ENCODE data around the gene RPRD1B.

Gene RPRD1B

DNA sequence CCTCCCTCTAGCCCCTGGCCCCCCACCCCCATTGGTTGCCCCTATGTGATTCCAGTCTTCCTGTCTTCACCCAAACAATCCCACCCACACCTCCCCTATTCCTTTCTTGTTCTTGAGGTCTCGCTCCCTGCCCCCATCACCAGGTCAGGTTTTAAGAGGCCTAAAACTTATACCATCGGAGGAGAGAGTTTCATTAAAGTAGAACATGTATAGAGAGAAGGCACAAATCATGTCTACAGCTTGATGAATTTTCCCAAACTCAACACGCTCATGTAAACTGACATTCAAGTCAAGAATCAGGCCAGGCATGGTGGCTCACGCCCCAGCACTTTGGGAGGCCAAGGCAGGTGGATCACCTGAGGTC lies 87.1 kb downstream of the RPRD1B start:
- DNase-seq (ENCODE audit: low read depth, low spot score): no peak

DNA sequence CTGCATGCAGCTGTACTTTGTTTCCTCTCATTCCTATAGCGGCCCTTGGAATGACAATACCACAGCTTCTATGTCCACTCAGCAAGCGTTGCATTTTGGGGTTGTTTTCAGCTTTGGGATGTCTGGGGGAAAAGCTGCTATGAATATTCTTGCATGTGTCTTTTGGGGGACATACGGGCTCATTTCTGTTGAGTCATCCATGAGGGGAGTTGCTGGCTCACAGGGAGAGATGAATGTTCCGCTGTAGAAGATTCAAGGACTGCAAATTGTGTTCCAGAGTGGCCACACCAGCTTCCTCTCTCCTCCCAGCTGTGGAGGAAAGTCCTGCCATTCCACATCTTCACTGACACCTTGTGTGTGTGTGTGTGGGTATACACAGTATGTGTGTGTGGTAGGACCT lies 88.2 kb downstream of the RPRD1B start:
- no peak for DNase-seq (ENCODE audit: low read depth, low spot score)

DNA sequence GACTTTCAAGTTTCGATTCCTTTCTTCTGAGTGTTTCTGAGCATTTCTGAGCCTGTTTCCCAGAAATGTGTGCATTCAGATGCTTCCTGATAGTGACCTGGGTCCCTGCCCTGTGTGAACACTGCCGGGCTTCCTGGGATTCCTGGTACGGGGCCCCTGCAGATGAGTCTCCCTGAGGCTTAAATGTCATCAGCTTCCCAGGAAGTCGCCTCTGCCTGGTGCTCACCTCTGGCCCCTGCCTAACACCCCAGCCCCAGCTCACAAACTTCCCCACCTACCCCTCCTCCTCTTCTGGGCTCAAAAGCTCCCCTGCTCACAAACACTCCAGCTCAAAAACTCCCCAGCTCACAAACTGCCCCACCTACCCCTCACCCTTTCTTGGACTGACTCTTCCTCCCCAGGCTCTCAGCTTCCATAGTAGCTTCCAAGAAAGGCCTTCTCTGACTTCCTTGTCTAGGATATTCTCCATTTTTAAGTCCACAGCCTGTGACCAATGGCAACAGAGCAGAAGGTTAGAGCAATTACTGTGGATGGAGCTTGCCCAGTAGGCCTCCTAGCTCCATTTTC lies 89.6 kb downstream of the RPRD1B start:
- DNase-seq (ENCODE audit: low read depth, low spot score): no peak

DNA sequence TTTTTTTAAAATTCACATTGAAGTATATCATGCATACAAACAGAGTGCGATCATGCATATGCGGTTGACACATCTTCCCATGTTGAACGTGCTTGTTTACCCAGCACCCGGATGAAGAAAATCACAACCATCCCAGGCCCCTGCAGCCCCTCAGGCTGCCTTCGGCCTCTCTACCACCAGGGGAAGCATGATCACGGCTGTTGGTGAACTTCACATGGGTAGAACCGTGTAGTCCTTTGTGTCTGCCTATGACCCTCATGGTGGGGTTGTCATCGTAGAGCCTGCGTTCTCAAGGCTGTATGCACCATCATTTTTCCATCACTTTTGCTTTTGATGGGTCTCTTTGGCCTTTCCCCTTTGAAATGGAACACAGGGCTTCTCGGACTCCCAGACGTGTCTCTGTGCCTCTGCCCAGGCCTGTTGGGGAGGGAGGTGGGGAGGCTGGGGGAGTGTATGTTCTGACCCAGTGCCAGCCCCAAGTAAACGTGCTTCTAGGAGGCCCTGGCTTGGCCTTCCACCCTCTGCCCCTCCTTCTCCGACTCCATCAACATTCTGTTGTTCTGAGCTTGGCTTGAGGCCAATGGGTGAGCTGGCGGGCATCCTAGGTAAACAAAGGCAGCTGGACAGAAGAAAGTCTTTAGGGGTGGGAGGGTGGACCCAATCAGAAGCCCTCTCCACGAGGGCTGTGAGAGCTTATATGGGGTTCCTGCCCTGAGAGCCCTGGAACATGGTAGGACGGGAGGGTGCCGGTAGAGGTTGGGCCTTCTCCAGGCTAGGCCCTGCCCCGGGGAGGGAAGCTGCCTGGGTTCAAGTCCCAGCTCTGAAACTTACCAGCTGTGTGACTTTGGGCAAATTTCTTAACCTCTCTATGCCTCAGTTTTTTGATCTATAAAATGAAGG lies 91.9 kb downstream of the RPRD1B start:
- DNase-seq (ENCODE audit: low read depth, low spot score): peak; percentile 88

DNA sequence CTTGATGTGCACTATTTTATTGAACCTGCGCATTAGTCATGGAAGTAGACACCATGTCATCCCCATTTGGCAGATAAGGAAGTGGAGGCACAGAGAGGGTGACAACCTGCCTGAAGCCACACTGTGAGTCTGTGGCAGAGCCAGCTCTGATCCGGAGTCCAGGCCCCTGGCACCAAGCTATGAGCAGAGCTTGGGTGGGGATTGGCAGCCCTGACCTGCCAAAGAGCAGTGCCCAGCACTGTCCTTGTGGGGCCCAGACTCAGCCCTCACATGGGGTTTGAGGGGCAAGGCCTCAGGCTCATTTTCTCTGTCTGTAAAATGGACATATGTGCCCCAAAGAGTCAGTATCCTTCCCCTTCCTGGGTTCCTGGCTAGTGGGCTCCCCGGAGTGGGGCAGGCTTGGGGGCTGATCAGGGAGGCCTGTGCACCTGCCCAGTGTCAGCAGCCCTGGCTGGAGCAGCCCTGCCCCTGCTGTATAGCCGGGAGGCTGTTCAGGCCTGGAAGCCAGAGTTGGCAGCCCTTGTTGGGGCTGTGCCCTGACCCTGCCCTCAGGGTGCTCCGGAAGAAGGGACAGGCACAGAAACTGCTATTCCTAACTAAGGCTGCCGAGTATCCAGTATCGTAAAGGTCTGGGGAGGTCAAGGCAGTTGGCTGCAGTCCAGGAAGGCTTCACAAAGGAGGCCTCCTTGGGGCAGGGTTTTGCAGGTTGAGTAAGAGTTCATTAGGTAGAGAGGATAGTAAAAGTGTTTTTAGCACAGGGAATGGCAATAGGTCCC lies 92.8 kb downstream of the RPRD1B start:
- DNase-seq (ENCODE audit: low read depth, low spot score): no peak

DNA sequence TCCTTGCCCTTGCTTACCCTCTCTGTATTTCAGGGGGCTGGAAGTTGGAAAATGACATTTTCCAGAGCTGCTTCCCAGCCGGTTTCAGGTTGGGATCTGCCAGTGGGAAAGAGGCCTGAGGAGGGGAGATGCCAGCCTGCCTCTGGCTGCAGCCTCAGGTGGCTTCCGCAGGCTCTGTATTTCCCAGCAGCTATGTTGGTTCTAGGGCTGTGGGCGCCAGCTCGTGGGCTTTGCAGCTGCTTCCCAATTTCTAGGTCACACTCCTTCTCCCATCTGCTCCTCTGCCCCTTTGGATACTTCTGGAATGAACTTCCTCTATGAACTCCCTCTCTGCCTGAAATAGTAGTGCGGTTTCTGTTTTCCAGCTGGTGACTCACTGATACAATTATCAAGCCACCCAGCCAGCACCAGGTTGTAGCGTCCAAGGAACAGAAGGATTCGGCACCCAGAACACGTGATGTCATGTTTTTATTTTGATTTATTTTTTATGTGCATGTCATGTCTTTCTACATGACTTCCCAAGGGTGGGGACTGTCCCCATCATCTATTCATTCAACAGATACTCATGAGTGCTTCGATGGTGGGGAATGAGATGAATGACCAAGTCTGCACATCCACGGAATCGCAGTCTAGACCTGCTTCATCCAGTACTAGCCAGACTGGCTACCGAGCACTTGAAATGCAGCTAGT lies 93.5 kb downstream of the RPRD1B start:
- DNase-seq (ENCODE audit: low read depth, low spot score): no peak

DNA sequence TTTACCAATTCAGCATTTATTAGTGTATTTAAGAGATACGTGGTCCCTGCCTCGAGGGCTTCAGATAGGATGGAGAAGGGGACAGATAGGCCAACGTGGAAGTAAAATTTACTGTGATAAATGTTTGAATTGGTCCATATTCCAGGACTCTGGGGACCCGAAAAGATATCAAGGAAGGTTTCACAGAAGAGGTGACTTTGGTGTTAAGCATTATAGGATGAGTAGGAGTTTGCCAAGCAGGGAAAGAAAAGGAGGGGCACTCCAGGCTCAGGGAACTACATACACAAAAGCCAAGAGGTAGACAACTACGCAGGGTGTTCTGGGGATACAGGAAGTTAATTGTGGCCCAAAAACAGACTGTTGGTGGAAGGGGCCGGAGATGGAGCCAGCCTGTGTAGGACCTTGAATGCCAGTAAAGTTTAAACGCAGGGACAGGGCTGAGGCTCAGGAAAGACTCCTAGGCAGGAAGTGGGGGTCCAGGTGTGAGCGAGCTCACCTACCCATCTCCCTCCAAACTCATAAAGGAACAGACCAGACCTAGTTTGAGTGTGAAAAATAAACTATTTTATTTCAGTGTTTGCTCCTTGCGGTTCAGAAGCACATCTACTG lies 94.5 kb downstream of the RPRD1B start:
- DNase-seq (ENCODE audit: low read depth, low spot score): no peak

DNA sequence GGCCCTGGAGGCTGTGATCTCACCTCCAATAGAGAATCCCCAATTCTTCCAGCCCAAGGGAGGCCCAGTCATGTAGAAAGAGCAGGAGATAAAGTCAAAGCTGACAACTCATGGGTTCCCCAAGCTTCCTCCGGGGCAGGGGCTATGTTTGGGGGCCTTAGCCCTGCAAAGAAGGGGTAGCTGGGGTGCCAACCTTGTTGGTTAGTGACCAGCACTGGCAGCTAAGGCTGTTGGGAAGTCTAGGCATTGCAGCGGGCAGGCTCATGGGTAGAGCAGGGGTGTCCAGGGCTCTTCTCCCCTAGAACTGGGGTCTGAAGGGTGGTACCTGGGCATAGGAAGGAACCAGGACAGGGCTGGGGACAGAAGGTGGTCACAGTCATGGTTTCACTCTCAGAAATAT lies 95.1 kb downstream of the RPRD1B start:
- no peak for DNase-seq (ENCODE audit: low read depth, low spot score)

DNA sequence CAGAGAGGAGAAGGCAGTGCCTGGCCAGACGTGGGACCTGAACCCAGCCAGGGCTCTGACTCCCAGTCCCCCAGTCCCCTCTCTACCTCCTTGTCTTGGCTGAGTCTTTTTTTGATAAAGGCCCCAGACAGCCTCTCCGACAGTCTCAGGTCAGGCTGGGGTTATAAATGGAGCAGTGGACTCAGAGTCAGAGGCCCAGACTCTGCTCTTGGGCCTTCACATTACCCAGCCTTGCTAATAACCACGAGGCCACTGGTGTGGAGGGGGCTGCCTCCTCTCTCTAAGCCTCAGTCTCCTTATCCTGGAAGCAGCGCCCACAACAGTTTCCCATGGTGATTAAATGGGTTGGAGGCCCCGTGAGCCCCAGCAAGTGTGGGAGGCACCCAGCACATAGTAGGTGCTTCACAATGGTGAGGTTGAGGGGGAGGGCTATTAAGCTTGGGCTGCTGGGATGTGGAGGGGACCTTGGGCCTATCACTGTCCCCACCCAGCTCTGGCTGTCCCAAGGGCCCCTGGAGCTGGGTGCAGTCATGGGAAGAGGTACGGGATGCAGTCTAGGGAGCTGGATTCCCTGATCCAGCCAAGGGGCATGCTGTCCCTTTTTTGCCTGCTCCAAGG lies 95.8 kb downstream of the RPRD1B start:
- DNase-seq (ENCODE audit: low read depth, low spot score): no peak

DNA sequence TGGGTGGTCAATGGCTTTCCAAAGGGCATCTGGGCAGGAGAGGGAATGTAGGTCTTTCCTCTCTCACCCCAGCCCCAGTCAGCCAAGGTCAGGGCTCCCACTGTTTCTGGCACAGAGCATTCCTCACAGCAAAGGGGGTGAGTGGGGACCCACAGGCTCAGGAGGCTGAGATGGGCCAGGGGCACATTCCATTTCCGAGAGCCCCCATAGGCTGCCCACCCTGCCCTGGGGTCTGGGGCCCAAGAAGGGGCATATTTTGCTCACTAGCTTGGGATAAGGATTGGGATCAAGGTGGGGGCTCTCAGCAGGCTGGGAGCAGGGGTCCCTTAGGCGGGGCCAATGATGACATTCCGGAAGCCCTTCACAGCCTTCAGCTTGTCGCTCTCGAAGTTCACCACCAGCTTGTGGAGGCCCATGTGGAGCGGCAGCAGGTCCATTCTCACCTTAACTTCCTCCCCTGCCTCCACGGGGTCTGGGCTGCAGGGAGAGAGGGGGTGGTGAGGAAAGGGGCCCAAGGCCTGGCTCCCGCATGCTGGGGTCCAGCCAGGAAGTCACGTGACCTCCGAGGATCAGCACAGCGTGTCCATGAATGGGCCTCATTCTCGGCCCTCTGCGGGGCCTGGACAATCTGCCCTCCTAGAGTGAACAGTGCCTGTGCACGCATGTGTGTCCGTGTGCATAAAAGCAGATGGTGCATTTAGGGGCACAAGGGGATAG lies 96.5 kb downstream of the RPRD1B start:
- DNase-seq (ENCODE audit: low read depth, low spot score): no peak

DNA sequence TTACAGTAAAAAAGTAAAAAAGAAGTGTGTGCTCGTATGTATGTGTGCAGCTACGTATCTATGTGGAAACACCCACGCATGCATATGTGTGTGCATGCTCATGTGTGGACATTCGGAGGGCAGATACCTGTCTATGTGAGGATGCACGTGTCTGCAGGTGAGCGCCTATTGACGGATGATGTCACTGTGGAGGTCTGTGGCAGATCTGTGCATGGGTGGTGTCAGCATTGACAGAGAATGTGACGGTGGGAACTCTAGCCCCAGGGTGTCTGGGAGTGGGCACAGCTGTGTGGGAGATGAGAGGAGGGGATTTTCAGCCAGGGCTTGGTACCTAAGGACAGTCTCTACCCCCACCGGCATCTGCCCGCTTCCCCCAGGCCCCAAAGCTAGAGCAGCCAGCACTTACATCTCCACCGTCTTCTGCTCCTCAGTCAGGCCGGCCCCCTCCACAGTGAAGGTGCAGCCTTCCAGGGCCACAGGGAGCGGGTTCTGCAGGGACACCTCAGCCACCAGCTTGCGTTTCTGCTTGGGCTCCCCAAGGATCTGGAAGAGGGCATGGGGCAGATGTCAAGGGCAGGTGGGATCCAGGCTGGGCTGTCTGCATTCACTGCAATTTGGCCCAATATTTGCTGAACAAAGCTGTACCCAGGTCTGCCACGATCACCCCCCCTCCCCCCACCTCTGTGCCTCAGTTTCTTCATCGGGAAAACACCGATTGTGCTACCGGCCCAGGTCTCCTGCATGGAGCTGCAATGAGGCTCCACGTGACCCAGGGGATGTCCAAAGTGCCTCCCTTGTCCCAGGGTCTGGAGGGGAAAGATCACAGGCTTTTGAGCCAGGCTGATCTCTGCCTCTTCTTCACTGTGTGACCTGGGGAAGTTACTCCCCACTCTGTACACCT lies 97.4 kb downstream of the RPRD1B start:
- DNase-seq (ENCODE audit: low read depth, low spot score): no peak

DNA sequence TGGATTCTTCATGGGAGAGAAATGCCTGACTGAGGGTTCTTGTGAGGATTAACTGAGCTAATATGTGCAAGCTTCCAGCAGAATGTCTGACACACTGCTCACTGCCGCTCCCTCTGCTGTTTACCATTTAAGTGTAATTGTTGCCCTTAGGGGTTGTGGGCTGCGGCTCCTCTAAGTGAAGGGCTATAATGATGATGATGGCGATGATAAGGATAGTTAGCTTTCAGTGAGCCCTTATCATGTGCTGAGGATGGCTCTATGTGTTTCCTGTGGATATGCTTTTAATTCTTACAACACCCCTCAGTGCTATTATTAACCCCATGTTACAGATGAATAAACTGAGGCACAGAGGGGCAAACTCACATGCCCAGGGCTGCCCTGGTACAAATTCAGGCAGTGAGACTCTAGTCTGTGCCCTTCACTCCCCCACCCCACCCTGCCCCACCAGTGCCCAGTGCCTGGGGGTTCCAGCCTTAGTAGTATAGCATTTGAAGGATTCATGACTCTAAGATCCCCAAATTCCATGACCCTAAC lies 98.1 kb downstream of the RPRD1B start:
- no peak for DNase-seq (ENCODE audit: low read depth, low spot score)

DNA sequence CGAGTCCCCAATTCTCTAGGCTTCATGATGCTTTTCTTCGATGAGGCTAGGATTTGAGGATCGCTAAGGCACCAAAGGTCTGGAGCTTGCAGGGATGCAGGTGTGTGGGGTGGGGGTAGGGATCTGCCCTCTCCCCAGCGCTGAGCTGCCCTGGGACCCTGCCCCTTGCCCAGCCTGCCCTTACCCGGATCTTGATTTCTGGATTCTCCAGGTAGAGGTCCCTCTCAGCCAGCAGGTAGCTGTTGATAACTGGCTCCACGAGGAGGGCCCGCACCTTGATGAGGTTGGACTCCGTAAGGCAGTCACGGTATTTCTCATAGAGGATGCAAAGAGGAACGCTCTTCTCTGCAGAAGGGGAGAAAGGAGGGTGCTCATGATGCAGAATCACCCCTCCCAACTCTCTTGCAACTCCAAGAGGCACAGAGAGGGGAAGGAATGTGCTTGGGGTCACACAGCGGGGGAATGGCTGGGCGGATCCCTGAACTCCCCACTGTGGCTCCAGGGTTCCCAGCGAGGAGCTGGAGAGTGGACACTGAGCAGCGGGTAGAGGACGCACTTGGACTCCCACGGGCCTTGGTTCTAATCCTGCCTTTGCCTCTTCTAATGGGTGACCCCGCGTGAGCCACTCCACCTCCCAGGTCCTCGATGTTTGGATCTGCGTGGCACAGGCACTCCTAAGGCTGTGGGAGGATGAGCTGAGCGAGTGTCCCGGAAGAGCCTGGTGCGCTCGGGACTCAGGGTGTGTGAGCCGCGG lies 98.8 kb downstream of the RPRD1B start:
- DNase-seq (ENCODE audit: low read depth, low spot score): no peak

DNA sequence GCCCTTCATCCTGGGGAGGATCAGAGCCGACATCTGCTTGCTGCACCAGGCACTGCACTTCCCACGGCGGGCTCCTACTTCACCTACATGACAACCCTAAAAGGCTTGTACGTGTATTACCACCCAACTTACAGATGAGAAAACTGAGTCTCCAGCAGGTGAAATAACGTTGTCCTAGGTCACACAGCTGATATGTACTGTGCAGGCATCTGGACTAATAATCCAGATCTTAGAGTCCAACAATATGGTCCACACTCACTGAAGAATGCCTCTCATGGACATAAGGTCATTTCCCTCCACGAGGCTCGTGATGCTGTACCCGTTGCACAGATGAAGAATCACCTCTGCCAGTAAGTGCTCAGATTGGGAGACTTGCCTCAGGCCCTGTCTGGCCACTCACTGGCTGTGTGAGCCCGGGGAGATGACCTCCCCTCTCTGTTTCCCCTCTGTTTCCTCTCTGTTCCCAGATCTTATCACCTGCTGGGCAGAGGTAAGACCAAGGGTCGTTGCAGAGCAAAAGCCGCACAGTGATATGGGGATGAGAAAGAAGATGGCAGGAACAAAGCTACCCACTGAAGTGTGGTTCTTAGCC lies 99.5 kb downstream of the RPRD1B start:
- DNase-seq (ENCODE audit: low read depth, low spot score): no peak

DNA sequence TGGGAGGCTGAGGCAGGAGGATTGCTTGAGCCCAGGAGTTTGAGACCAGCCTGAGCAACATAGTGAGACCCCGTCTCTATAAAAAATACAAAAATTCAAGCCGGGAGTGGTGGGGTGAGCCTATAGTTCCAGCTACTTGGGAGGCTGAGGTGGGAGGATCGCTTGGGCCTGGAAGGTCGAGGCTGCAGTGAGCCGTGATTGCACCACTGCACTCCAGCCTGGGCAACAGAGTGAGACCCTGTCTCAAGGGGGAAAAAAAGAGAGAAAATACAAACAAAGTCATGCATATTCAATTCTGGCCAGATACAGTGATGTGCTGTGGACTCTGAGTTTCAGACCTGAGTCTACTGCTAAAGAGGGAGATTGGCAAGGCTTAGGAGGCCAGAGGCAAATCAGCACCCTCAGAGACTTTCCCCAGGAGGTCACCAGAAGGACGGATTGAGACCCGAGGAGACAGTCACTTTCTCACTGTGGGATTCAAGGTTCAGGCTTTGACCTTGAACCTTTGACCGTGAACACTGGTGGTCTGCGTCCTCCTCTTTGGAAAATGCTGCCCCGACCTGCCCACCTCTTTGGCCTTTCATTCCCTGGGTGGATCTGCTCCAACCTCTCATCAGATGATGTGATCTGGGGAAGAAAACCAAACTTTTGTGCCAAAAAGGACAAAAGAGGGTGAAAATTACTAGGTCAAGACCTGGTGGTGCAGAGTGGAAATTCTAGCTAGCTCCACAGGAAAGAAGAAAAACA lies 100.3 kb downstream of the RPRD1B start:
- no peak for DNase-seq (ENCODE audit: low read depth, low spot score)

DNA sequence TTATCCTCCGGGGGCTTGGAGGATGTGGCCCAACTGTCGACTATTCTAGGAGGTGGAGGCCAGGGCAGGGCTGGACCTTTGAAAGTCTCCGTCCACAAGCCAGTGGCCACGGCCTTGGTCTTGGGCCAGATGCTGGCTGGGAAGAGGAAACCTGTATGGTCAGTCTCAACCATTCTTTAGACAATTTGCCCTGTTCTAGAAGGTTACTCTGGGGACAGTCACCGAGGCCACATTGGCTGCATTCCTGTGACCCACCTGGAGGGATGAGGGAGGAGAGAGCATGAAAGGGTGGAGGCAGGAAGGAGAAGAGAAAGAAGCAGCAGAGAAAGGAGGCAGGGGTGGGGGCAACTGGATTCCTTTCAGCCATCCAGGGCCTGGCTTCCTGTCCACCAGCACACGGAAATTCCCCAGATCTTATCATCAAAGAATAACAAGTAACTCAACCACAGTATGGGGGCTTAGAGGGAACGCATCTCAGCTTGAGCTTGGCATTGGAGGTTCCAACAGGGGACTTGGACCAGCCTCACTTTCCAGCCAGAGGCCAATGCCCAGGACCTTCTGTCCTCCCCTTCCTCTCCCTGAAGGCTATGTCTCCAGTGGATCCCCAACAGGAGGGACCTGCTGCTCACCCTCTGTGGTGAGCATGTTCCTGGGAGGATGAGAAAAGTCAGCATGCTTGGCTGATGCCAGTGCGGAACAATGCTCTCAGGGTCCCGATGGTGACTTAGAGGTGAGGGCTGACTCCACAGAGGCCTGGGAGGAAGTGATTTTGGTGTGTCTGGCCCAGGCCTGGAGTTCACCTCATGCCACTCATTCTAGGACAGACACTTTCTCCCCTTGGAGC lies 101.1 kb downstream of the RPRD1B start:
- no peak for DNase-seq (ENCODE audit: low read depth, low spot score)

DNA sequence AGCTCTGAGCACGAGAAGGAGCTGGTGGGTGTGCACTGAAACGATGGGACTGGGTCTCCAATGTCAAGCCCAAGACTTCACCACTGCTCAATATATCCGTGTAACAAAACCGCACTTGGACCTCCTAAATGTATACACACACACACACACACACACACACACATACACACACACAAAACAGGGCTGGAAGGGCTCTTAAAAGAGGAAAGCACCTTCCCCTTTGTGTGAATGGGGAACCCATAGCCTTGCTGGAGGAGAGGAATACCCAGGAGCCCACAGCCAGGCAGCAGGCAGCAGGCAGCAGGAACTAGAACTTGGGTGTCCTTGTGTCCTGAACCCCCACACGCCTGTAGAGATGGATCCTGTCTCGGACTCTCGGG lies 101.7 kb downstream of the RPRD1B start:
- DNase-seq (ENCODE audit: low read depth, low spot score): no peak

Data from brain pericyte (primary cell).